Measurements from ENCODE around the gene NEFH. TPM values are rescaled to one million over a fixed set of nuclear protein-coding genes. Genes with fewer than 3 reads are reported as not detected.

NEFH gene
- total and polyA plus RNA-seq, 2 donors (not counting 1 experiment from before 2014, with no cell fraction given), result 0.04 to 0.10 TPM

GRCh38 chr22:29470159-29470855 lies 9.7 kb upstream of the NEFH start:
- peaks cover 0 to 30% (median 5%) of the 10 kb centered on the region in 4 experiments for H3K27me3 ChIP-seq (replicated peaks in 1 of 4; ENCODE audit: control extremely low read depth in 1 of 4, control insufficient read depth in 3 of 4, insufficient read depth in 4 of 4, low read length in 3 of 4)
- H3K4me1 ChIP-seq (ENCODE audit: control insufficient read depth in 2 of 2, insufficient read depth in 2 of 2, low read length in 2 of 2), result peaks cover 11 to 13% of the 10 kb centered on the region in 2 donors
- Mint-ChIP-seq H3K4me1 (peaks cover 17% of the 10 kb centered on the region), H3K27ac (no peak overlapping the region), H3K4me3 (peak overlapping the region; percentile 70), H3K9me3 (ENCODE audit: insufficient read depth) (no peaks in the 10 kb centered on the region), H3K27me3 (peaks cover 30% of the 10 kb centered on the region)
- H3K9me3 ChIP-seq (ENCODE audit: control extremely low read depth in 1 of 3, control insufficient read depth in 2 of 3, insufficient read depth in 1 of 3, low read length in 2 of 3), result peaks cover 0 to 3% (median 0%) of the 10 kb centered on the region in 3 donors
- peak overlapping the region; percentile 71 for H3K4me2 ChIP-seq (replicated peaks; ENCODE audit: low read depth, low read length, poor library complexity, severe bottlenecking)
- no peaks in the 10 kb centered on the region for H4K20me1 ChIP-seq (ENCODE audit: control insufficient read depth, insufficient read depth, low read length, poor library complexity, severe bottlenecking)
- H3K27ac ChIP-seq (ENCODE audit: low read length in 2 of 2), result no peak overlapping the region
- peak; percentile 76 for DNase-seq
- ATAC-seq (ENCODE audit: low read depth), result peak; percentile 70
- POLR2A ChIA-PET, result no interaction called here
- 39% methylated on average over 47 of the region's 54 CpGs for WGBS (ENCODE audit: insufficient coverage)
- peak overlapping the region in 3 of 5 experiments; percentile 15 to 49 (median 37) for H3K4me3 ChIP-seq (ENCODE audit: control extremely low read depth in 1 of 5, extremely low read depth in 1 of 5, insufficient read depth in 1 of 5, low read depth in 2 of 5, low read length in 4 of 5)
- peak overlapping the region; percentile 58 for H2AFZ ChIP-seq (ENCODE audit: insufficient read depth, low read depth, low read length, poor library complexity, severe bottlenecking)
- peak overlapping the region; percentile 41 for H3K9ac ChIP-seq (ENCODE audit: low read length)
- no peaks in the 10 kb centered on the region for H3K79me2 ChIP-seq (ENCODE audit: control insufficient read depth, insufficient read depth, low read length)
- intact Hi-C loops (cut with micrococcal nuclease), result no loop called here
- TF ChIP-seq EZH2 (IDR thresholded peaks at IDR 0.05; ENCODE audit: borderline replicate concordance, insufficient read depth, low read depth, low read length, poor library complexity, severe bottlenecking), result no peak
- TF ChIP-seq CTCF (IDR thresholded peaks at IDR 0.05), result peak; percentile 84
- no peaks in the 10 kb centered on the region for H3K36me3 ChIP-seq (replicated peaks in 1 of 2; ENCODE audit: control extremely low read depth in 1 of 2, control insufficient read depth in 1 of 2, extremely low read depth in 1 of 2, insufficient read depth in 2 of 2, low read length in 1 of 2)
- CTCF ChIA-PET, result interaction anchor here (2.7 kb wide), 1 partner anchor 12 kb away, joined by 10 read pairs; no protein-coding TSS in a partner anchor

GRCh38 chr22:29473001-29473400 lies 7.0 kb upstream of the NEFH start:
- H3K9ac ChIP-seq (ENCODE audit: low read length), result no peak overlapping the region
- H3K9me3 Mint-ChIP-seq (ENCODE audit: insufficient read depth), result no peaks in the 10 kb centered on the region
- H3K4me2 ChIP-seq (replicated peaks; ENCODE audit: low read depth, low read length, poor library complexity, severe bottlenecking), result no peak overlapping the region
- H3K27ac Mint-ChIP-seq, result no peak overlapping the region
- H3K4me3 ChIP-seq (ENCODE audit: control extremely low read depth in 1 of 5, extremely low read depth in 1 of 5, insufficient read depth in 1 of 5, low read depth in 2 of 5, low read length in 4 of 5), result no peak overlapping the region
- TF ChIP-seq EZH2 (IDR thresholded peaks at IDR 0.05; ENCODE audit: borderline replicate concordance, insufficient read depth, low read depth, low read length, poor library complexity, severe bottlenecking) (no peak), CTCF (IDR thresholded peaks at IDR 0.05) (no peak)
- intact Hi-C loops (cut with micrococcal nuclease), result no loop called here
- no peak overlapping the region for H3K4me3 Mint-ChIP-seq
- H3K36me3 ChIP-seq (replicated peaks in 1 of 2; ENCODE audit: control extremely low read depth in 1 of 2, control insufficient read depth in 1 of 2, extremely low read depth in 1 of 2, insufficient read depth in 2 of 2, low read length in 1 of 2), result no peaks in the 10 kb centered on the region
- POLR2A ChIA-PET, result no interaction called here
- peaks cover 33% of the 10 kb centered on the region for H3K27me3 Mint-ChIP-seq
- no peaks in the 10 kb centered on the region for H3K79me2 ChIP-seq (ENCODE audit: control insufficient read depth, insufficient read depth, low read length)
- H2AFZ ChIP-seq (ENCODE audit: insufficient read depth, low read depth, low read length, poor library complexity, severe bottlenecking), result no peak overlapping the region
- H3K27me3 ChIP-seq (replicated peaks in 1 of 4; ENCODE audit: control extremely low read depth in 1 of 4, control insufficient read depth in 3 of 4, insufficient read depth in 4 of 4, low read length in 3 of 4), result peaks cover 0 to 44% (median 10%) of the 10 kb centered on the region in 4 experiments
- H3K9me3 ChIP-seq (ENCODE audit: control extremely low read depth in 1 of 3, control insufficient read depth in 2 of 3, insufficient read depth in 1 of 3, low read length in 2 of 3), result peaks cover 0 to 3% (median 0%) of the 10 kb centered on the region in 3 donors
- no peak for ATAC-seq (ENCODE audit: low read depth)
- no peaks in the 10 kb centered on the region for H4K20me1 ChIP-seq (ENCODE audit: control insufficient read depth, insufficient read depth, low read length, poor library complexity, severe bottlenecking)
- no peak for DNase-seq
- 70% methylated on average over 5 of the region's 5 CpGs for WGBS (ENCODE audit: insufficient coverage)
- CTCF ChIA-PET, result interaction anchor here (2.7 kb wide), 1 partner anchor 9 kb away, joined by 10 read pairs; no protein-coding TSS in a partner anchor
- no peak overlapping the region for H3K27ac ChIP-seq (ENCODE audit: low read length in 2 of 2)
- peaks cover 24 to 30% of the 10 kb centered on the region in 2 donors for H3K4me1 ChIP-seq (ENCODE audit: control insufficient read depth in 2 of 2, insufficient read depth in 2 of 2, low read length in 2 of 2)
- H3K4me1 Mint-ChIP-seq, result peaks cover 40% of the 10 kb centered on the region
